H1 (cell line): Measurements from ENCODE around the gene NPHP4.

Experiments used
- ATF2 ChIP-seq: IDR thresholded peaks from 2 replicates; pipeline ENCODE4 v1.6.1; 2012; ENCODE audit warnings: low read length, inconsistent platforms
- ATF3 ChIP-seq: IDR thresholded peaks from 2 replicates; pipeline ENCODE4 v1.6.1; 2011; ENCODE audit warnings: low read depth, mild to moderate bottlenecking, low read length; ENCODE audit not compliant: insufficient read depth
- BRCA1 ChIP-seq: IDR thresholded peaks from 2 replicates; pipeline ENCODE4 v1.6.1; 2012; ENCODE audit warnings: low read depth, low read length, improper control_type of control experiment
- CREB1 ChIP-seq: IDR thresholded peaks from 2 replicates; pipeline ENCODE4 v1.6.1; 2012; ENCODE audit warnings: inconsistent platforms
- CTCF ChIP-seq, 3 experiments: IDR thresholded peaks; 1 replicate in 2 of 3; 2 replicates in 1 of 3; pipeline versions ENCODE4 v1.5.1 to v1.6.1; 2011; ENCODE audit warnings: low read length in 3 of 3, mild to moderate bottlenecking in 3 of 3, inconsistent platforms in 2 of 3, low read depth in 1 of 3, moderate library complexity in 1 of 3; ENCODE audit not compliant: insufficient read depth in 1 of 3; ENCODE audit errors: control extremely low read depth in 1 of 3
- EP300 ChIP-seq, 2 experiments: IDR thresholded peaks; 1 replicate in 1 of 2; 2 replicates in 1 of 2; pipeline ENCODE4 v1.6.1; 2011 to 2012; ENCODE audit warnings: low read depth in 2 of 2, low read length in 2 of 2, mild to moderate bottlenecking in 2 of 2, borderline replicate concordance in 1 of 2, inconsistent platforms in 1 of 2, moderate library complexity in 1 of 2
- GABPA ChIP-seq: IDR thresholded peaks from 2 replicates; pipeline ENCODE4 v1.6.1; 2011; ENCODE audit warnings: mild to moderate bottlenecking, low read length, moderate library complexity, borderline replicate concordance; ENCODE audit not compliant: insufficient read depth
- JUND ChIP-seq: IDR thresholded peaks from 2 replicates; pipeline ENCODE4 v1.6.1; 2011; ENCODE audit warnings: mild to moderate bottlenecking, improper control_type of control experiment, low read length
- POLR2A ChIP-seq, 2 experiments: IDR thresholded peaks; 1 replicate in 1 of 2; 2 replicates in 1 of 2; pipeline ENCODE4 v1.6.1; 2011; ENCODE audit warnings: low read depth in 2 of 2, low read length in 2 of 2, mild to moderate bottlenecking in 2 of 2; ENCODE audit errors: control extremely low read depth in 1 of 2
- USF2 ChIP-seq: IDR thresholded peaks from 2 replicates; pipeline ENCODE4 v1.6.1; 2011; ENCODE audit warnings: low read length, improper control_type of control experiment

GRCh38 chr1:5822266-5822665 is 170.0 kb downstream of the NPHP4 start:
- TF ChIP-seq ATF3, result no peak
- no peak for TF ChIP-seq POLR2A (IDR thresholded peaks at IDR 0.05; ENCODE audit: control extremely low read depth in 1 of 2, low read depth in 2 of 2, low read length in 2 of 2)
- no peak for TF ChIP-seq JUND
- TF ChIP-seq CTCF (IDR thresholded peaks at IDR 0.05; ENCODE audit: control extremely low read depth in 1 of 3, insufficient read depth in 1 of 3, low read depth in 1 of 3, low read length in 3 of 3), result no peak
- no peak for TF ChIP-seq CREB1
- TF ChIP-seq EP300 (IDR thresholded peaks at IDR 0.05; ENCODE audit: borderline replicate concordance in 1 of 2, low read depth in 2 of 2, low read length in 2 of 2), result no peak
- TF ChIP-seq ATF2, result no peak
- no peak for TF ChIP-seq GABPA
- no peak for TF ChIP-seq USF2
- TF ChIP-seq BRCA1, result no peak
